Right cardiac atrium (tissue), 5 donors: ENCODE measurements around the gene ZCCHC24. TPM values are rescaled to one million over a fixed set of nuclear protein-coding genes. Genes with fewer than 3 reads are reported as not detected.

Experiments used
- ATAC-seq, 2 donors: fragments of 200-7000 bp; cut with Tn5 transposase; one replicate each; pipeline versions ENCODE4 v1.8.0 to v1.9.1; 2020; ENCODE audit warnings: moderate library complexity in 2 of 2, mild to moderate bottlenecking in 1 of 2
- DNase-seq, 3 donors: peaks; one replicate each; pipeline ENCODE4 v3.0.0-alpha.2; 2020
- H3K27ac ChIP-seq: one replicate; pipeline ENCODE4 v1.5.1; 2013; ENCODE audit warnings: mild to moderate bottlenecking, low read length, control low read depth, moderate library complexity
- H3K27me3 ChIP-seq: one replicate; pipeline ENCODE4 v1.6.1; 2013; ENCODE audit not compliant: control insufficient read depth, insufficient read depth
- H3K4me1 ChIP-seq: one replicate; pipeline ENCODE4 v1.6.1; 2013; ENCODE audit warnings: low read length; ENCODE audit not compliant: control insufficient read depth, insufficient read depth
- H3K4me3 ChIP-seq: one replicate; pipeline ENCODE4 v1.5.1; 2013; ENCODE audit warnings: low read length, control low read depth
- H3K9me3 ChIP-seq: one replicate; pipeline ENCODE4 v1.6.1; 2013; ENCODE audit warnings: low read length; ENCODE audit not compliant: control insufficient read depth
- WGBS: extraction: QIAGEN DNeasy Blood & Tissue Kit; methylation state at CpG from one replicate; pipeline ENCODE4 v1.1.7; 2013; 5-methylcytosine and 5-hydroxymethylcytosine counted together
- intact Hi-C, 4 donors: fragments of 100-400 bp; cut with DNase I; formaldehyde crosslinking; loops; one replicate each; pipeline versions ENCODE4 v1.11.0 to v1.14.0; 2022 to 2023
- polyA plus RNA-seq: library from polyadenylated mRNA; stranded (reverse); fragments of 200-250 nt; gene quantifications from one replicate; pipeline ENCODE4 v1.2.3, GENCODE V29; 2013
- total RNA-seq, 4 donors: library from RNA; stranded (reverse); fragmentation: NEBNext Ultra II Directional; extraction: Animal tissue kit (Norgen Biotek cat#: 25700); gene quantifications; one replicate each; pipeline ENCODE4 v1.2.1, GENCODE V29; 2021
- donor health status: healthy with polysubstance abuse.
- donor health status: DM: no; HTN: yes; CAD: no.
- donor health status: DM: no; HTN: no; CAD: no.
- donor health status: DM: no; HTN: yes; CAD: no; lungs with severe emphysema.
- donor health status: DM: yes; HTN: yes; CAD: no.

ZCCHC24 gene
- total and polyA plus RNA-seq, 5 donors, result 31.3 to 75.3 (median 62.0) TPM

DNA sequence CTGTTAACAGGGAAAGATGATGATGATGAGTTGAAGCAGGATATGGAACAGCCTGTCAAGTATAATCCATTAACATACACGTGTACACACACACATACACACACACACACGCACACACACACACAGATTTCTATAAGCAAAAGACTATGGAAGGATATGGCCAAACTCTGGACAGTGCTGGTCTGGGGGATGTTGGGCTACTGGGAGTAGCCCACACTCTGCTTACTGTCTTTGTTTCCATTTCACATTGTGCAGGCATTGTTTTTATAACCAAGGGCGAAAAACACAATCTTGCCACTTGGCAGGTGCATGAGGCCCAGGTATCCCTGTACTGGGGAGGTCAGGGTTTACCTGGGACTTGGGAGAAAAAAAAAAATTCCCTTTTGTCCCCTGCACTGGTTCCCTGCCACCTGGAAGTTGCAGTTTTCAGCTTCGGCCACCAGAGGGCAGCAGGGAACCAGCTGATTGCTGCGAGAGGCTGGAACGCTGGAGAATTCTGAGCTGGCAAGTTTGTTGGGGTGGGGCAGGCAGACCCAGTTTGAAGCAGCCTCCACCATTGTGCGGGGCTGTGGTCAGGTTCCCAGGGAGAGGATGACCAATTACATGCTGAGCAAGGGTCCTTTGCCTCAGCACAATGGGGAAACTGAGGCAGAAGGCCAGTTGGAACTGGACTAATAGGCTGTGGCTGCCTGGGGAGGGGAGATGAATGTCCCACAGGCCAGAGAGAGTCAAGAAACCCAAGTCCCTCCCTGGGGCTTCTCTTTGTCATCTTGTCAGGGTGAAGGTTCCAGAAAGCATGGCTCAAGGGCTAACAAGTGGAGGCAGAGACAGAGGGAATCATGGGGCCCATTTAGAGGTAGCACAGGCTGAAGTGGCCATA is 70.9 kb downstream of the ZCCHC24 start:
- Histone ChIP-seq H3K27ac (no peak overlapping the region), H3K4me3 (no peak overlapping the region), H3K9me3 (no peaks in the 10 kb centered on the region), H3K4me1 (peaks cover 4% of the 10 kb centered on the region), H3K27me3 (no peaks in the 10 kb centered on the region)
- ATAC-seq (peak; percentile 57 to 69), DNase-seq (peak; percentile 80 to 92 (median 92))
- 3% methylated on average over 7 of the region's 7 CpGs for WGBS
- intact Hi-C loops, result loop anchor here (2.0 to 5.0 kb wide), 4 partner anchors 93 to 113 kb away; no protein-coding TSS in a partner anchor

DNA sequence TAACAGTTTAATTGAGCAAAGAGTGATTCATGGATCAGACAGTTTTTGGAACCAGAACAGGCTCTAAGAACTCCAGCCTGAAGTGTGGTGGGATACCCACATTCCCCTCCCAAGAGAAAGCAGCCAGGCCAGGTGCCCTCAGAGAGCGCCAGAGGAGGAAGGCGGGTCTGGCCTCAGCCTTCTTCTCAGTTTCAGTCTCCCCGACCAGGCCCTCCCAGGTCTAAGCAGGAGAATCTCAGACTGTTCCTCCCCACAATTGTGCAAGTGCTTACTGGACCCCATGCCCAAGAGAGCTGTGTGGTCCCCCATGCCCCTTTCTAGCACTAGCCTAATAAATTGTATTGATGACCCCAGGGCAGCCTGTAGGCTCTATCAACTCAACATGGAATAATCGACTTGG is 72.6 kb downstream of the ZCCHC24 start:
- H3K4me3 ChIP-seq, result no peak overlapping the region
- peaks cover 2% of the 10 kb centered on the region for H3K4me1 ChIP-seq
- H3K9me3 ChIP-seq, result no peaks in the 10 kb centered on the region
- intact Hi-C loops, result loop anchor here in 1 of 4 donors (5.0 kb wide), 1 partner anchor 114 kb away; no protein-coding TSS in a partner anchor
- H3K27ac ChIP-seq, result no peak overlapping the region
- WGBS, result 81% methylated on average over 4 of the region's 4 CpGs
- H3K27me3 ChIP-seq, result no peaks in the 10 kb centered on the region
- ATAC-seq (no peak), DNase-seq (no peak)

DNA sequence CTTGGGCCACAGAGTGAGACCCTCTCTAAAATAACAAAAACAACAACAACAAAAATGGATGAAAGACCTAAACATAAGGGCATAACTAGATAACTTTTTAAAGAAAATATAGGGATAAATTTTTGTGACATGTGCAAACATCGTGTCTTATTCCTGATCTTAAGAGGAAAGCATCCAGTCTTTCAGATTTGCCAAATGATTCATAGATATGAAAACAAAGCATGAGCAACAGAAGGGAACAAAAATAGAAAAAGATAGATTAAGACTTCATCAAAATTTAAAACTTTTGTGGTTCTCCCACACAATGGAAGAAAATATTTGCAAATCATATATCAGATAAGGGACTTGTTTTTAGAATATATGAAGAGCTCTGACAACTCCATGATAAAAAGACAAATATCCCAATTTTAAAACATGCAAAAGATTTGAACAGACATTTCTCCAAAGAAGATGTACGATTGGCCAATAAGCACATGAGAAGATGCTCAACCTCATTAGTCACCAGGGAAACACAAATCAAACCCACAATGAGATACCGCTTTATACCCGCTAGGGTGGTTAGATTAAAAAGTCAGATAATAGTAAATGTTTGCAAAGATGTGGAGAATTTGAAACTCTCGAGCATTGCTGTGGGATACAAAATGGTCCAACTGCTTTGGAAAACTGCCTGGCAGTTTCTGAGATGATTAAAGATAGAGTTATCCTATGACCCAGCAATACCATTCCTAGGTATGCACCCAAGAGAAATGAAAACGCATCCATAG is 77.8 kb downstream of the ZCCHC24 start:
- Histone ChIP-seq H3K27me3 (no peaks in the 10 kb centered on the region), H3K9me3 (no peaks in the 10 kb centered on the region), H3K27ac (no peak overlapping the region), H3K4me3 (no peak overlapping the region), H3K4me1 (no peaks in the 10 kb centered on the region)
- 83% methylated on average over 6 of the region's 6 CpGs for WGBS
- no peak for ATAC-seq
- no peak for DNase-seq
- intact Hi-C loops, result no loop called here

DNA sequence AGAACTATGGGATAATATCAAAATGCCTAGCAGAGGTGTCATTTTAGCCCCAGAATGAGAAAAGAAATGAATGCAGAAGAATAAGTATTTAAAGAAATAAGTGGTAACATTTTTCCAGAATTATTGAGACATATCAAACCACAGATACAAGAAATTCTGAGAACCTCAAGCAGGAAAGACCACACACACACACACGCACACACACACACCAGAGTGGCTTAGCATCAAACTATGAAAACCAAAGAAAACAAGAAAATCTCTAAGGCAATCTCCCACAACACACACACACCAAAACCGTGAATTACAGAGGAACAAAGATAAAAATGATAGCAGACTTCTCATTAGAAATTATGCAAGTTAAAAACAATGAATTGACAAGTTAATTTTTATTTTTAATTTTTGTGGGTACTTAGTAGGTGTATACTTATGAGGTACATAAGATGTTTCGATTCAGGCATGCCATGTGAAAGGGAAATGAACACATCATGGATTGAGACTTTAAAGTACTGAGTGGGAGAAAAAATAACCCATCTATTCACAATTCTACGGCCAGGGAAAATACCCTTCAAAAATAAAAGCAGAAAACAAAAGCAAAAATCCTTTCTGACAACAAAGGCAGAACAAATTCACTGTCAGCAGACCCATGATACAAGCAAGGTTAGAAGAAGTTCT is 83.6 kb downstream of the ZCCHC24 start:
- Histone ChIP-seq H3K4me3 (no peak overlapping the region), H3K27ac (no peak overlapping the region), H3K4me1 (no peaks in the 10 kb centered on the region), H3K9me3 (no peaks in the 10 kb centered on the region), H3K27me3 (no peaks in the 10 kb centered on the region)
- WGBS, result 77% methylated on average over 4 of the region's 4 CpGs
- ATAC-seq (no peak), DNase-seq (no peak)
- intact Hi-C loops, result no loop called here

DNA sequence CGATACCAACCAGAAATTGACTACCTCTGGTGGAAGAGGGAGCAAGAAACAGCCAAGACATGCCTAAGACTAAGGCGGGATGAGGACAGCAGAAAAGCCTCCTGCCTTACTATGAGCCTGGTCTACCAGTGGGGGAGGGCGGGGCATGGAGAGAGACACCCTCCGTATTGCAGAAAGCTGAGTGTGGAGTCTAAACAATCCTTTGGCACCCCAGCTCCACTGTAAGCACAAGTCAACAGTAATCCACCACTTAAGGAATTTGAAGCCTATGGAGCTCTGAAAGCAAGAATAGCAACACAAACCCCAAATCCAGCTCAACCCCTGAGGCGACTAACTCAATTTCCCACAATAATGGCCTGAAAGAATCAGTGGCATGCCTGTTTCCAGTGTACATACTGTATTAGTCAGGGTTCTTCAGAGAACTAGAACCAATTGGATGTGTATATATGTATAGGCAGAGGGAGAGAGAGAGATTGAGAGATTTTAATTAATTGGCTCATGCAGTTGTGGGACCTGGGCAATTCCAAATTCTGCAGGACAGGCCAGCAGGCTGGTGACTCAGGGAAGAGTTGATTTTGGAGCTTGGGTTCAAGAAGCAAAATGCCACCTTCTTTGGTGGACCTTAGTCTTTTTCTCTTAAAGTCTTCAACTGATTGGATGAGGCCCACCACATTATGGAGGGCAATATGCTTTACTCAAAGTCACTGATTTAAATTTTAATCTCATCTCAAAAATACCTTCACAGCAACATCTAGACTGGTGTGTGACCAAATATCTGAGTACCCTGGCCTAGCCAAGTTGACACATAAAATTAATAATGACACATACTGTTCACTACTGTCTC is 84.7 kb downstream of the ZCCHC24 start:
- ATAC-seq (no peak), DNase-seq (no peak)
- WGBS, result 95% methylated on average over 5 of the region's 5 CpGs
- no peaks in the 10 kb centered on the region for H3K4me1 ChIP-seq
- no peaks in the 10 kb centered on the region for H3K27me3 ChIP-seq
- no peak overlapping the region for H3K27ac ChIP-seq
- no peak overlapping the region for H3K4me3 ChIP-seq
- H3K9me3 ChIP-seq, result no peaks in the 10 kb centered on the region
- intact Hi-C loops, result no loop called here

DNA sequence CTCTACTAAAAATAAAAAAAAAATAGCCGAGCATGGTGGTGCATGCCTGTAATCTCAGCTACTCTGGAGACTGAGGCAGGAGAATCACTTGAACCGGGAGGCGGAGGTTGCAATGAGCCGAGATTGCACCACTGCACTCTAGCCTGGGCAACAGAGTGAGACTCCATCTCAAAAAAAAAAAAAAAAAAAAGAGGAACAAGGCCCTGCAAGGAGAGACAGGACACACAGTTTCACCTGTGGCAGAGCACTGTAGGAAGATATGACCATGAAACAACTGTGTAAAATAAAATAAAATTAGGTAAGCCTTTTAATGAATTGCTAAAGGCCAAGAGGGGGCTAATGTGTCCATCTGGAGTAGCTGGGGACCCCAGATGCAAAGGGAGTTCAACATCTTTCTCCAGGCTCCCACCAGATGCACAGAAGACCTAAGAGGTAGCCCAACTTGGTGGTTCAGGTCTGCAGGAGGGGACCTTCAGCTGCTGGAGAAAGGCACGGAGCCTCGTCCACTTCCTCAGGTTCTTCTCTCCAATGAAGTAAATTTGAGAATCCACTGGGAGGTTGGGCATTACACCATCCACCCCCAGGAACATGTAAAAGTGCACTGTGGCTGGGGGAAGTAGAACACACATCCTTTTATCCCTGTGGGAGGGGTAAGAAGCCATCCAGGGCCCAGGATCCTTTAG is 85.5 kb downstream of the ZCCHC24 start:
- H3K27me3 ChIP-seq, result no peaks in the 10 kb centered on the region
- no peak for ATAC-seq
- no peaks in the 10 kb centered on the region for H3K4me1 ChIP-seq
- H3K27ac ChIP-seq, result no peak overlapping the region
- intact Hi-C loops, result no loop called here
- H3K4me3 ChIP-seq, result no peak overlapping the region
- WGBS, result 96% methylated on average over 6 of the region's 6 CpGs
- no peaks in the 10 kb centered on the region for H3K9me3 ChIP-seq
- DNase-seq, result no peak

DNA sequence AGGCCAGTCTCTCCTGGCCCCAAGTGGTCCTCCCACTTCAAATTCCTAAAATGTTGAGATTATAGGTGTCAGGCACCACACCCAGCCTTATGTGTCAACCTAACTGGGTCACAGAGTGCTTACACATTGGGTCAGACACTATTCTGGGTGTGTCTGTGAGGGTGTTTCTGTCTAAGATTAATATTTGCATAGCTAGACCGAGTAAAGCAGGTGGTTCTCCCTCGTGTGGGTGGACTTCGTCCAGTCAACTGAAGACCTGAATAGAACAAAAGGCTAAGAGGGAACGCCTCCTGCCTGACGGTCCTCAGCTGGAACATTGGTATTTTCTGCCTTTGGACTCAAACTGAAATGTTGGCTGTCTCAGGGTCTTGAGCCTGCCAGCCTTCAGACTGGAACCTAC is 86.6 kb downstream of the ZCCHC24 start:
- H3K4me3 ChIP-seq, result no peak overlapping the region
- H3K27ac ChIP-seq, result no peak overlapping the region
- intact Hi-C loops, result no loop called here
- DNase-seq (no peak), ATAC-seq (peak; percentile 30 to 43)
- no peaks in the 10 kb centered on the region for H3K27me3 ChIP-seq
- no peaks in the 10 kb centered on the region for H3K9me3 ChIP-seq
- 80% methylated on average over 5 of the region's 5 CpGs for WGBS
- H3K4me1 ChIP-seq, result no peaks in the 10 kb centered on the region

DNA sequence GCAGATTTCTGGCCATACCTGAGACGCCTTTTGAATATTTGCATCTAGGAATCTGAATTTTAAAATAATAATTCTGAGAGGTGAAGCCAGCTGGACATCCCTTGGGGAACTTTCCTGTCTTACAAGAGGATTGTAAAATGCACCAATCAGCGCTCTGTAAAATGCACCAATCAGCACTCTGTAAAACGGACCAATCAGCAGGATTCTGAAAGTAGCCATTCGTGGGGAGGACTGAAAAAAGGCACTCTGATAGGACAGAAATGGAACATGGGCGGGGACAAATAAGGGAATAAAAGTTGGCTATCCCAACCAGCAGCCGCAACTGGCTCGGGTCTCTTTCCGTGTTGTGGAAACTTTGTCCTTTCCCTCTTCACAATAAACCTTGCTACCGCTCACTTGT is 88.2 kb downstream of the ZCCHC24 start:
- WGBS, result 97% methylated on average over 9 of the region's 9 CpGs
- DNase-seq (no peak), ATAC-seq (no peak)
- Histone ChIP-seq H3K27ac (no peak overlapping the region), H3K9me3 (no peaks in the 10 kb centered on the region), H3K4me1 (no peaks in the 10 kb centered on the region), H3K27me3 (no peaks in the 10 kb centered on the region), H3K4me3 (no peak overlapping the region)
- intact Hi-C loops, result no loop called here

DNA sequence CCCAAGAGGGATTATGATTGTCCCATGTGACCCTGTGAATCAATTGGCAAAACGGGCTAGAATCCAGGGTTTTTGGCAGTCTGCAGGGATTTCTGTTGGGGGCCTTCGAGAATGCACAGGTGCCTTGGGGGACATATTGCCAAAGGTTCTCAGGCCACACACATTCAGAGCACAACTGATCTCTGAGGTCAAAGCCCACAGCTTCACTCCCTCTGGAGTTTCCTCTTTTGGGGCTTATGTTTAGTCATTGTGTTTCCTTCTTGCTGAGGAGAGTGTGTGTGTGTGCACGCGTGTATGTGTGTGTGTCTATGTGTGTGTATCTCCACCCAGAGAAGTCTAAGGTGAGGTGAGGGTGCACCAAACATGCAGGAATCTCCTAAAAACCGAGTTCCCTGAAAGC is 89.3 kb downstream of the ZCCHC24 start:
- H3K4me3 ChIP-seq, result no peak overlapping the region
- H3K27me3 ChIP-seq, result no peaks in the 10 kb centered on the region
- 89% methylated on average over 5 of the region's 5 CpGs for WGBS
- ATAC-seq, result no peak
- intact Hi-C loops, result no loop called here
- H3K27ac ChIP-seq, result no peak overlapping the region
- no peaks in the 10 kb centered on the region for H3K4me1 ChIP-seq
- H3K9me3 ChIP-seq, result no peaks in the 10 kb centered on the region
- DNase-seq, result no peak

DNA sequence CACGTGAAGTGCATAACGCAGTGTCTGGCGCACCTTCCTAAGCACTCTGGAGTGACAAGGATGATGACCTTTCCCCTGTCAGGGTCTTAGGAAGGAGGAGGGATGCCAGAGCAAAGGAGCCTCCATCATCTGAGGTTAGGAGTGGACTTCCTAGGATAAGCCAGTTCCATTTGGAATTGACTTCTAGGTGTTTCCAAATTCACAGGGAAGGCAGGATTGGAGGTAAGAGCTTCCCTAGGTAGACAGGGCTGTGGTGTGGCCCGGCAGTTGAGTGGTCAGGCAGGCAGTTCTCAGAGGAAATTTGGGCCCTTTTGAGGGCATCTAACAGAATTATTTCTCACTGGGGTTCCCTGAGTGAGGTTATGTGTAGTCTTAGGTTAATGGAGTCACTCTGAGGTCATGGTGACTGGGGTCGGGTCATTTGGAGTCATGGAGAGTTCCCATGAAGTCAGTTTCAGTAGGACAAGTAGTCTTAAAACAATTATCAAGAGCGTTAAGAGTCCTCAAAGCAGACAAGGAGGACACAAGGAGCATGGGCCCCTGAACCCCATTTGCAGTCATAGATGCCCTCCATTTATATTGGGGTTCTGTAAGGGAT is 89.9 kb downstream of the ZCCHC24 start:
- Histone ChIP-seq H3K4me1 (no peaks in the 10 kb centered on the region), H3K9me3 (no peaks in the 10 kb centered on the region), H3K27ac (no peak overlapping the region), H3K4me3 (no peak overlapping the region), H3K27me3 (no peaks in the 10 kb centered on the region)
- DNase-seq (no peak), ATAC-seq (no peak)
- 89% methylated on average over 6 of the region's 6 CpGs for WGBS
- intact Hi-C loops, result no loop called here
